Naive B cell (primary cell): Measurements from ENCODE around the gene EDN2. TPM values are rescaled to one million over a fixed set of nuclear protein-coding genes. Genes with fewer than 3 reads are reported as not detected.

Experiments used
- polyA plus RNA-seq, 6 donors: library from polyadenylated mRNA; unstranded; fragments of 300-500 nt; fragmentation: Illumina TruSeq; gene quantifications; one replicate each; pipeline ENCODE4 v1.2.3, GENCODE V29; 2021; ENCODE audit warnings: low read depth in 6 of 6

EDN2 gene
- polyA plus RNA-seq, 6 donors from 2014 or later, result not detected

Other genes starting within 250 kb of the EDN2 start
- 10 to 100 TPM in 2 of 6 donors, 1 to 10 TPM in 4; 2.1 to 16.9 (median 6.2) TPM for gene SCMH1, start 242.4 kb downstream of the EDN2 start, polyA plus RNA-seq
- gene FOXO6, start 123.2 kb downstream of the EDN2 start, polyA plus RNA-seq, result under 1 TPM in 1 of 6 donors, not detected in 5; 0.21 TPM